Stimulated activated CD8-positive, alpha-beta memory T cell treated with anti-CD3 and anti-CD28 coated beads, Interleukin-12 subunit alpha, Interleukin-12 subunit beta, amount 100 ng/mL, for 24 hours (primary cell): ENCODE results near the gene TBC1D5.
"Not testable (repeated sequence)": the region's sequence is repeated elsewhere in the genome, so short reads cannot be mapped to it uniquely, and the experiment has no call there.

ENCODE experiments used
- DNase-seq: peaks from one replicate; pipeline ENCODE4 v3.0.0-alpha.2; 2020; ENCODE audit errors: extremely low read depth

TBC1D5 gene

GRCh38 chr3:17645074-17645698, 97.2 kb downstream of the TBC1D5 start:
- DNase-seq, result no peak

- DNase-seq, result no peak
These were observed 98.7 kb downstream of the TBC1D5 start for GRCh38 chr3:17643691-17644090.

- DNase-seq, result no peak
These were observed 100.0 kb downstream of the TBC1D5 start for GRCh38 chr3:17642474-17642873.

GRCh38 chr3:17640466-17640865, 102.0 kb downstream of the TBC1D5 start:
- DNase-seq, result no peak

- DNase-seq, result no peak
These were observed 102.7 kb downstream of the TBC1D5 start for GRCh38 chr3:17639765-17640164.

- DNase-seq, result no peak
These were observed 103.2 kb downstream of the TBC1D5 start for GRCh38 chr3:17639257-17639656.

- no peak for DNase-seq
These were observed 104.1 kb downstream of the TBC1D5 start for GRCh38 chr3:17638356-17638755.

GRCh38 chr3:17635675-17636074, 106.8 kb downstream of the TBC1D5 start:
- DNase-seq, result not testable (repeated sequence)

GRCh38 chr3:17634964-17635363, 107.5 kb downstream of the TBC1D5 start:
- no peak for DNase-seq

- no peak for DNase-seq
These were observed 108.2 kb downstream of the TBC1D5 start for GRCh38 chr3:17634201-17634600.

- no peak for DNase-seq
These were observed 109.9 kb downstream of the TBC1D5 start for GRCh38 chr3:17632401-17633100.

GRCh38 chr3:17631609-17632008, 110.8 kb downstream of the TBC1D5 start:
- DNase-seq, result no peak

- DNase-seq, result no peak
These were observed 113.0 kb downstream of the TBC1D5 start for GRCh38 chr3:17629400-17629799.

GRCh38 chr3:17626395-17626794, 116.0 kb downstream of the TBC1D5 start:
- DNase-seq, result no peak

GRCh38 chr3:17625133-17625532, 117.3 kb downstream of the TBC1D5 start:
- no peak for DNase-seq

GRCh38 chr3:17623464-17623863, 119.0 kb downstream of the TBC1D5 start:
- DNase-seq, result no peak

GRCh38 chr3:17619968-17620367, 122.5 kb downstream of the TBC1D5 start:
- no peak for DNase-seq

GRCh38 chr3:17613017-17613416, 129.4 kb downstream of the TBC1D5 start:
- DNase-seq, result not testable (repeated sequence)

GRCh38 chr3:17607905-17608304, 134.5 kb downstream of the TBC1D5 start:
- DNase-seq, result no peak

GRCh38 chr3:17605934-17606333, 136.5 kb downstream of the TBC1D5 start:
- DNase-seq, result no peak

GRCh38 chr3:17605032-17605431, 137.4 kb downstream of the TBC1D5 start:
- no peak for DNase-seq

GRCh38 chr3:17602126-17602525, 140.3 kb downstream of the TBC1D5 start:
- no peak for DNase-seq

GRCh38 chr3:17592956-17593355, 149.5 kb downstream of the TBC1D5 start:
- DNase-seq, result no peak

GRCh38 chr3:17590465-17590864, 152.0 kb downstream of the TBC1D5 start:
- no peak for DNase-seq
